ENCODE measurements around the gene IFT88.

Gene IFT88

GRCh38 chr13:20623000-20623399 is 56.0 kb downstream of the IFT88 start:
- Histone ChIP-seq H3K27me3 (replicated peaks; ENCODE audit: control insufficient read depth, insufficient read depth, low read length, poor library complexity, severe bottlenecking) (no peaks in the 10 kb centered on the region), H3K9me3 (ENCODE audit: control insufficient read depth, low read length) (no peaks in the 10 kb centered on the region), H3K4me3 (ENCODE audit: insufficient read depth, low read depth, low read length, poor library complexity, severe bottlenecking) (no peak overlapping the region), H3K27ac (ENCODE audit: insufficient read depth, low read length, poor library complexity, severe bottlenecking) (no peak overlapping the region), H3K36me3 (ENCODE audit: control insufficient read depth, insufficient read depth, low read length) (peaks cover 4% of the 10 kb centered on the region), H3K4me1 (ENCODE audit: control insufficient read depth, insufficient read depth, low read length, poor library complexity, severe bottlenecking) (no peaks in the 10 kb centered on the region)
- DNase-seq: no peak

GRCh38 chr13:20624213-20624612 is 57.3 kb downstream of the IFT88 start:
- no peaks in the 10 kb centered on the region for H3K9me3 ChIP-seq (ENCODE audit: control insufficient read depth, low read length)
- H3K27ac ChIP-seq (ENCODE audit: insufficient read depth, low read length, poor library complexity, severe bottlenecking): no peak overlapping the region
- no peaks in the 10 kb centered on the region for H3K27me3 ChIP-seq (replicated peaks; ENCODE audit: control insufficient read depth, insufficient read depth, low read length, poor library complexity, severe bottlenecking)
- H3K4me3 ChIP-seq (ENCODE audit: insufficient read depth, low read depth, low read length, poor library complexity, severe bottlenecking): no peak overlapping the region
- H3K4me1 ChIP-seq (ENCODE audit: control insufficient read depth, insufficient read depth, low read length, poor library complexity, severe bottlenecking): no peaks in the 10 kb centered on the region
- peaks cover 4% of the 10 kb centered on the region for H3K36me3 ChIP-seq (ENCODE audit: control insufficient read depth, insufficient read depth, low read length)
- DNase-seq: no peak

- DNase-seq: no peak
- no peaks in the 10 kb centered on the region for H3K4me1 ChIP-seq (ENCODE audit: control insufficient read depth, insufficient read depth, low read length, poor library complexity, severe bottlenecking)
- no peaks in the 10 kb centered on the region for H3K27me3 ChIP-seq (replicated peaks; ENCODE audit: control insufficient read depth, insufficient read depth, low read length, poor library complexity, severe bottlenecking)
- H3K4me3 ChIP-seq (ENCODE audit: insufficient read depth, low read depth, low read length, poor library complexity, severe bottlenecking): no peak overlapping the region
- H3K27ac ChIP-seq (ENCODE audit: insufficient read depth, low read length, poor library complexity, severe bottlenecking): no peak overlapping the region
- no peaks in the 10 kb centered on the region for H3K9me3 ChIP-seq (ENCODE audit: control insufficient read depth, low read length)
- H3K36me3 ChIP-seq (ENCODE audit: control insufficient read depth, insufficient read depth, low read length): no peaks in the 10 kb centered on the region
These were observed 66.8 kb downstream of the IFT88 start for GRCh38 chr13:20633802-20634201.

GRCh38 chr13:20636079-20636478 is 69.1 kb downstream of the IFT88 start:
- H3K4me1 ChIP-seq (ENCODE audit: control insufficient read depth, insufficient read depth, low read length, poor library complexity, severe bottlenecking): no peaks in the 10 kb centered on the region
- DNase-seq: no peak
- no peak overlapping the region for H3K27ac ChIP-seq (ENCODE audit: insufficient read depth, low read length, poor library complexity, severe bottlenecking)
- no peaks in the 10 kb centered on the region for H3K9me3 ChIP-seq (ENCODE audit: control insufficient read depth, low read length)
- no peaks in the 10 kb centered on the region for H3K27me3 ChIP-seq (replicated peaks; ENCODE audit: control insufficient read depth, insufficient read depth, low read length, poor library complexity, severe bottlenecking)
- no peak overlapping the region for H3K4me3 ChIP-seq (ENCODE audit: insufficient read depth, low read depth, low read length, poor library complexity, severe bottlenecking)
- no peaks in the 10 kb centered on the region for H3K36me3 ChIP-seq (ENCODE audit: control insufficient read depth, insufficient read depth, low read length)

GRCh38 chr13:20637811-20638210 is 70.9 kb downstream of the IFT88 start:
- Histone ChIP-seq H3K4me1 (ENCODE audit: control insufficient read depth, insufficient read depth, low read length, poor library complexity, severe bottlenecking) (no peaks in the 10 kb centered on the region), H3K9me3 (ENCODE audit: control insufficient read depth, low read length) (no peaks in the 10 kb centered on the region), H3K36me3 (ENCODE audit: control insufficient read depth, insufficient read depth, low read length) (no peaks in the 10 kb centered on the region), H3K27ac (ENCODE audit: insufficient read depth, low read length, poor library complexity, severe bottlenecking) (no peak overlapping the region), H3K4me3 (ENCODE audit: insufficient read depth, low read depth, low read length, poor library complexity, severe bottlenecking) (no peak overlapping the region), H3K27me3 (replicated peaks; ENCODE audit: control insufficient read depth, insufficient read depth, low read length, poor library complexity, severe bottlenecking) (no peaks in the 10 kb centered on the region)
- no peak for DNase-seq

GRCh38 chr13:20647758-20648157 is 80.8 kb downstream of the IFT88 start:
- Histone ChIP-seq H3K36me3 (ENCODE audit: control insufficient read depth, insufficient read depth, low read length) (no peaks in the 10 kb centered on the region), H3K27me3 (replicated peaks; ENCODE audit: control insufficient read depth, insufficient read depth, low read length, poor library complexity, severe bottlenecking) (no peaks in the 10 kb centered on the region), H3K4me3 (ENCODE audit: insufficient read depth, low read depth, low read length, poor library complexity, severe bottlenecking) (no peak overlapping the region), H3K4me1 (ENCODE audit: control insufficient read depth, insufficient read depth, low read length, poor library complexity, severe bottlenecking) (no peaks in the 10 kb centered on the region), H3K27ac (ENCODE audit: insufficient read depth, low read length, poor library complexity, severe bottlenecking) (no peak overlapping the region), H3K9me3 (ENCODE audit: control insufficient read depth, low read length) (no peaks in the 10 kb centered on the region)
- no peak for DNase-seq

- no peak overlapping the region for H3K27ac ChIP-seq (ENCODE audit: insufficient read depth, low read length, poor library complexity, severe bottlenecking)
- no peaks in the 10 kb centered on the region for H3K27me3 ChIP-seq (replicated peaks; ENCODE audit: control insufficient read depth, insufficient read depth, low read length, poor library complexity, severe bottlenecking)
- H3K4me1 ChIP-seq (ENCODE audit: control insufficient read depth, insufficient read depth, low read length, poor library complexity, severe bottlenecking): no peaks in the 10 kb centered on the region
- no peaks in the 10 kb centered on the region for H3K36me3 ChIP-seq (ENCODE audit: control insufficient read depth, insufficient read depth, low read length)
- no peak for DNase-seq
- H3K9me3 ChIP-seq (ENCODE audit: control insufficient read depth, low read length): no peaks in the 10 kb centered on the region
- H3K4me3 ChIP-seq (ENCODE audit: insufficient read depth, low read depth, low read length, poor library complexity, severe bottlenecking): no peak overlapping the region
These were observed 86.0 kb downstream of the IFT88 start for GRCh38 chr13:20652946-20653345.

- no peaks in the 10 kb centered on the region for H3K9me3 ChIP-seq (ENCODE audit: control insufficient read depth, low read length)
- no peaks in the 10 kb centered on the region for H3K4me1 ChIP-seq (ENCODE audit: control insufficient read depth, insufficient read depth, low read length, poor library complexity, severe bottlenecking)
- H3K36me3 ChIP-seq (ENCODE audit: control insufficient read depth, insufficient read depth, low read length): no peaks in the 10 kb centered on the region
- H3K27ac ChIP-seq (ENCODE audit: insufficient read depth, low read length, poor library complexity, severe bottlenecking): no peak overlapping the region
- DNase-seq: no peak
- H3K4me3 ChIP-seq (ENCODE audit: insufficient read depth, low read depth, low read length, poor library complexity, severe bottlenecking): no peak overlapping the region
- H3K27me3 ChIP-seq (replicated peaks; ENCODE audit: control insufficient read depth, insufficient read depth, low read length, poor library complexity, severe bottlenecking): no peaks in the 10 kb centered on the region
These were observed 87.2 kb downstream of the IFT88 start for GRCh38 chr13:20654156-20654555.

GRCh38 chr13:20658451-20659040 is 91.6 kb downstream of the IFT88 start:
- H3K9me3 ChIP-seq (ENCODE audit: control insufficient read depth, low read length): no peaks in the 10 kb centered on the region
- H3K4me1 ChIP-seq (ENCODE audit: control insufficient read depth, insufficient read depth, low read length, poor library complexity, severe bottlenecking): no peaks in the 10 kb centered on the region
- H3K27ac ChIP-seq (ENCODE audit: insufficient read depth, low read length, poor library complexity, severe bottlenecking): no peak overlapping the region
- H3K4me3 ChIP-seq (ENCODE audit: insufficient read depth, low read depth, low read length, poor library complexity, severe bottlenecking): no peak overlapping the region
- H3K27me3 ChIP-seq (replicated peaks; ENCODE audit: control insufficient read depth, insufficient read depth, low read length, poor library complexity, severe bottlenecking): no peaks in the 10 kb centered on the region
- H3K36me3 ChIP-seq (ENCODE audit: control insufficient read depth, insufficient read depth, low read length): no peaks in the 10 kb centered on the region
- DNase-seq: no peak

GRCh38 chr13:20664351-20664750 is 97.4 kb downstream of the IFT88 start:
- Histone ChIP-seq H3K4me1 (ENCODE audit: control insufficient read depth, insufficient read depth, low read length, poor library complexity, severe bottlenecking) (no peaks in the 10 kb centered on the region), H3K36me3 (ENCODE audit: control insufficient read depth, insufficient read depth, low read length) (no peaks in the 10 kb centered on the region)

More at GRCh38 chr13:20664351-20664750, 97.4 kb downstream of the IFT88 start:
- no peaks in the 10 kb centered on the region for H3K27me3 ChIP-seq (replicated peaks; ENCODE audit: control insufficient read depth, insufficient read depth, low read length, poor library complexity, severe bottlenecking)
- DNase-seq: no peak
- no peak overlapping the region for H3K27ac ChIP-seq (ENCODE audit: insufficient read depth, low read length, poor library complexity, severe bottlenecking)
- H3K9me3 ChIP-seq (ENCODE audit: control insufficient read depth, low read length): no peaks in the 10 kb centered on the region
- no peak overlapping the region for H3K4me3 ChIP-seq (ENCODE audit: insufficient read depth, low read depth, low read length, poor library complexity, severe bottlenecking)
